Activated naive CD4-positive, alpha-beta T cell treated with anti-CD3 and anti-CD28 coated beads, Interleukin-2, amount 10 ng/mL, durations not matched to agents 7 days and 5 days (primary cell): ENCODE results near the gene JARID2.
A peak's percentile ranks its signal among the peaks of the same experiment; 100 is the strongest.

ENCODE experiments used
- CTCF ChIA-PET: fragments of 350-600 bp; sonication (Branson Sonifier 250); formaldehyde crosslinking; loops from one replicate; lab custom pipeline; 2021; ENCODE audit warnings: antibody characterized with exemption; lab: Charles Lee
- DNase-seq: peaks from one replicate; pipeline ENCODE4 v3.0.0-alpha.2; 2020
- H3K27ac Mint-ChIP-seq: one replicate; pipeline ENCODE4 v1.8.0; 2021; ENCODE audit warnings: mild to moderate bottlenecking, moderate library complexity, mixed read lengths
- H3K27me3 Mint-ChIP-seq: one replicate; pipeline ENCODE4 v1.8.0; 2021; ENCODE audit warnings: mild to moderate bottlenecking, mixed read lengths
- H3K36me3 Mint-ChIP-seq: one replicate; pipeline ENCODE4 v1.8.0; 2021; ENCODE audit warnings: mixed read lengths
- H3K4me1 Mint-ChIP-seq: one replicate; pipeline ENCODE4 v1.8.0; 2021; ENCODE audit warnings: mixed read lengths
- H3K4me3 Mint-ChIP-seq: one replicate; pipeline ENCODE4 v1.8.0; 2021; ENCODE audit warnings: mild to moderate bottlenecking, moderate library complexity, mixed read lengths
- H3K9me3 Mint-ChIP-seq: one replicate; pipeline ENCODE4 v1.8.0; 2021; ENCODE audit warnings: mixed read lengths

The JARID2 gene

GRCh38 chr6:15382712-15383111 is 136.8 kb downstream of the JARID2 start:
- CTCF ChIA-PET = no interaction called here
- H3K36me3 Mint-ChIP-seq = peaks cover 9% of the 10 kb centered on the region
- peaks cover 47% of the 10 kb centered on the region for H3K4me1 Mint-ChIP-seq
- DNase-seq = no peak
- H3K9me3 Mint-ChIP-seq = no peaks in the 10 kb centered on the region
- no peak overlapping the region for H3K4me3 Mint-ChIP-seq
- H3K27ac Mint-ChIP-seq = no peak overlapping the region
- H3K27me3 Mint-ChIP-seq = no peaks in the 10 kb centered on the region

- Mint-ChIP-seq H3K27ac (peak overlapping the region; percentile 1), H3K36me3 (peaks cover 4% of the 10 kb centered on the region), H3K4me3 (no peak overlapping the region), H3K27me3 (no peaks in the 10 kb centered on the region), H3K4me1 (peaks cover 61% of the 10 kb centered on the region), H3K9me3 (no peaks in the 10 kb centered on the region)
- CTCF ChIA-PET = no interaction called here
- no peak for DNase-seq
Observed at GRCh38 chr6:15384901-15385300, 139.0 kb downstream of the JARID2 start.

- Mint-ChIP-seq H3K4me1 (peaks cover 64% of the 10 kb centered on the region), H3K27ac (no peak overlapping the region), H3K4me3 (no peak overlapping the region), H3K27me3 (no peaks in the 10 kb centered on the region), H3K36me3 (peaks cover 4% of the 10 kb centered on the region), H3K9me3 (no peaks in the 10 kb centered on the region)
- CTCF ChIA-PET = no interaction called here
- DNase-seq = no peak
Observed at GRCh38 chr6:15385521-15385920, 139.7 kb downstream of the JARID2 start.

- no peak for DNase-seq
- H3K27ac Mint-ChIP-seq = no peak overlapping the region
- CTCF ChIA-PET = no interaction called here
- peaks cover 9% of the 10 kb centered on the region for H3K36me3 Mint-ChIP-seq
- no peaks in the 10 kb centered on the region for H3K27me3 Mint-ChIP-seq
- peaks cover 69% of the 10 kb centered on the region for H3K4me1 Mint-ChIP-seq
- no peak overlapping the region for H3K4me3 Mint-ChIP-seq
- H3K9me3 Mint-ChIP-seq = no peaks in the 10 kb centered on the region
Observed at GRCh38 chr6:15386110-15386755, 140.4 kb downstream of the JARID2 start.

GRCh38 chr6:15386756-15387112 is 140.9 kb downstream of the JARID2 start:
- CTCF ChIA-PET = no interaction called here
- peaks cover 69% of the 10 kb centered on the region for H3K4me1 Mint-ChIP-seq
- peaks cover 10% of the 10 kb centered on the region for H3K36me3 Mint-ChIP-seq
- no peak overlapping the region for H3K4me3 Mint-ChIP-seq
- no peaks in the 10 kb centered on the region for H3K9me3 Mint-ChIP-seq
- H3K27ac Mint-ChIP-seq = no peak overlapping the region
- DNase-seq = no peak
- H3K27me3 Mint-ChIP-seq = no peaks in the 10 kb centered on the region

GRCh38 chr6:15387118-15387517 is 141.2 kb downstream of the JARID2 start:
- no peak overlapping the region for H3K4me3 Mint-ChIP-seq

GRCh38 chr6:15389084-15389764 is 143.4 kb downstream of the JARID2 start:
- DNase-seq = no peak

More at GRCh38 chr6:15387118-15387517, 141.2 kb downstream of the JARID2 start:
- peaks cover 10% of the 10 kb centered on the region for H3K36me3 Mint-ChIP-seq
- CTCF ChIA-PET = interaction anchor here (1.4 kb wide), 1 partner anchor 34 kb away, joined by 3 read pairs; no protein-coding TSS in a partner anchor
- DNase-seq = no peak
- H3K27me3 Mint-ChIP-seq = no peaks in the 10 kb centered on the region
- H3K27ac Mint-ChIP-seq = no peak overlapping the region
- no peaks in the 10 kb centered on the region for H3K9me3 Mint-ChIP-seq
- H3K4me1 Mint-ChIP-seq = peaks cover 69% of the 10 kb centered on the region

GRCh38 chr6:15389765-15390723 is 144.2 kb downstream of the JARID2 start:
- Mint-ChIP-seq H3K27me3 (no peaks in the 10 kb centered on the region), H3K36me3 (peaks cover 23% of the 10 kb centered on the region), H3K4me3 (no peak overlapping the region), H3K9me3 (no peaks in the 10 kb centered on the region), H3K27ac (peak overlapping the region; percentile 80), H3K4me1 (peaks cover 78% of the 10 kb centered on the region)
- CTCF ChIA-PET = interaction anchor here (0.6 to 1.8 kb wide), 13 partner anchors 9 to 1181 kb away, joined by 3 to 7 read pairs (median 3); no protein-coding TSS in a partner anchor
- DNase-seq = peak; percentile 28

More at GRCh38 chr6:15389084-15389764, 143.4 kb downstream of the JARID2 start:
- Mint-ChIP-seq H3K9me3 (no peaks in the 10 kb centered on the region), H3K27ac (peak overlapping the region; percentile 80), H3K4me3 (no peak overlapping the region), H3K36me3 (peaks cover 19% of the 10 kb centered on the region), H3K4me1 (peaks cover 79% of the 10 kb centered on the region), H3K27me3 (no peaks in the 10 kb centered on the region)
- CTCF ChIA-PET = interaction anchor here (0.6 to 1.8 kb wide), 13 partner anchors 8 to 1180 kb away, joined by 3 to 7 read pairs (median 3); no protein-coding TSS in a partner anchor

- peaks cover 72% of the 10 kb centered on the region for H3K4me1 Mint-ChIP-seq
- no peaks in the 10 kb centered on the region for H3K27me3 Mint-ChIP-seq
- H3K9me3 Mint-ChIP-seq = no peaks in the 10 kb centered on the region
- H3K27ac Mint-ChIP-seq = no peak overlapping the region
- H3K36me3 Mint-ChIP-seq = peaks cover 23% of the 10 kb centered on the region
- DNase-seq = no peak
- no peak overlapping the region for H3K4me3 Mint-ChIP-seq
- CTCF ChIA-PET = interaction anchor here (0.9 to 1.8 kb wide), 3 partner anchors 10 to 41 kb away, joined by 3 to 7 read pairs (median 3); no protein-coding TSS in a partner anchor
Observed at GRCh38 chr6:15391500-15391899, 145.6 kb downstream of the JARID2 start.

DNA sequence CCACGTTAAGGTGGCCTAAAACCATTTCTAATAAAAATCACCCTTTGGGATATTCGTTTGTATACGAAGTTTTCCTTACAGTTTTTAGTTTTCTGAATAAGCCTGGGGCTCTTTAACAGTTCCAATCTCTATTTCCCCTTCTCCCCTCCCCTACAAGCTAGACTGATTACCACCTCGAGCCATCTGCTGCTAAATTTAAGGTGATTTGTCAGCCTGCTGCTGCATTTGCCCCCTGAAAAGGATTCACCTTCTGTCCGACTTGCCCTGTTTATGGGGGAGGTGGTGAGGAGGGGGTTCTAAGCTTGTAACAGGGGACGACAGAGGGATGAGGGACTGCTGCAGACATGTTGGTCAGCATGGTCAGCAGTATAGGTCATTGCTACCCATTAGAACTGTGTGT is 146.3 kb downstream of the JARID2 start:
- Mint-ChIP-seq H3K4me1 (peaks cover 68% of the 10 kb centered on the region), H3K27me3 (no peaks in the 10 kb centered on the region), H3K9me3 (no peaks in the 10 kb centered on the region), H3K27ac (no peak overlapping the region), H3K36me3 (peaks cover 23% of the 10 kb centered on the region), H3K4me3 (no peak overlapping the region)
- CTCF ChIA-PET = no interaction called here
- DNase-seq = no peak

- DNase-seq = no peak
- Mint-ChIP-seq H3K27me3 (no peaks in the 10 kb centered on the region), H3K9me3 (no peaks in the 10 kb centered on the region), H3K36me3 (peaks cover 26% of the 10 kb centered on the region), H3K4me3 (no peak overlapping the region), H3K27ac (no peak overlapping the region), H3K4me1 (peaks cover 68% of the 10 kb centered on the region)
- CTCF ChIA-PET = interaction anchor here (1.8 kb wide), 1 partner anchor 47 kb away, joined by 5 read pairs; no protein-coding TSS in a partner anchor
Observed at GRCh38 chr6:15393605-15394004, 147.7 kb downstream of the JARID2 start.

GRCh38 chr6:15395087-15395486 is 149.2 kb downstream of the JARID2 start:
- H3K36me3 Mint-ChIP-seq = peaks cover 23% of the 10 kb centered on the region
- CTCF ChIA-PET = interaction anchor here (0.7 kb wide), 1 partner anchor 19 kb away, joined by 3 read pairs; no protein-coding TSS in a partner anchor
- H3K27ac Mint-ChIP-seq = no peak overlapping the region
- no peak overlapping the region for H3K4me3 Mint-ChIP-seq
- H3K9me3 Mint-ChIP-seq = no peaks in the 10 kb centered on the region
- no peak for DNase-seq
- no peaks in the 10 kb centered on the region for H3K27me3 Mint-ChIP-seq
- H3K4me1 Mint-ChIP-seq = peaks cover 68% of the 10 kb centered on the region

GRCh38 chr6:15396808-15397207 is 150.9 kb downstream of the JARID2 start:
- Mint-ChIP-seq H3K4me3 (no peak overlapping the region), H3K27ac (no peak overlapping the region), H3K9me3 (no peaks in the 10 kb centered on the region), H3K4me1 (peaks cover 67% of the 10 kb centered on the region), H3K27me3 (no peaks in the 10 kb centered on the region), H3K36me3 (peaks cover 18% of the 10 kb centered on the region)
- CTCF ChIA-PET = no interaction called here
- no peak for DNase-seq
